Inflammatory macrophage treated with lipopolysaccharide for 4 hours (primary cell): ENCODE measurements around the gene PRKCSH.
"Not testable (repeated sequence)": the region's sequence is repeated elsewhere in the genome, so short reads cannot be mapped to it uniquely, and the experiment has no call there.

Experiments
- DNase-seq: peaks from one replicate; pipeline ENCODE4 v3.0.0-alpha.2; 2020

Gene PRKCSH

DNA sequence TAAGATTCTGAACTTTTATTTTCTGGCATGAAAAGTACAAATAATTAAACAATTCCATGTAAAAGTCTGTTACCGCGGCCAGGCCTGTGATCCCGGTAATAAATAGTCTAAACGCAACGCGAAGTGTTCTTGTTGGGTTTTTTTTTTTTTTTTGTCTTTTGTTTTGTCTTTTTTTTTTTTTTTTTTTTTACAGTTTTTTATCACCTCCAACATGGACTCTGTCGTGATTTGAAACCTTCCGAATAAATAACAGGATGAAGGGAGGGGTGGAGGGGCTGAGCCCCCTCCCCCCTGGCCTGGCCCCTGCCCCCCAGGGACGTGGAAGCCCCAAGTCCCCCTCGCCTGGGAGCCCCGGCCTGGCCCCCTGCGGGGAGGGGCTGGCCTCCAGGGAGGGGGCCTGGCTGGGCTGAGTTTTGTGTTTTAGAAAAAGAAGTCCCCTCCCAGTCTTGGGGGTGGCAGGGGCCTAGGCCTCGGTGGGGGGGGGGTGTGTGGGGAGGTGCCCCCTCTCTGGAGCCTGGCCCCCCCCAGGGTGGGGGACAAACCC lies 16.0 kb downstream of the PRKCSH start:
- no peak for DNase-seq

DNA sequence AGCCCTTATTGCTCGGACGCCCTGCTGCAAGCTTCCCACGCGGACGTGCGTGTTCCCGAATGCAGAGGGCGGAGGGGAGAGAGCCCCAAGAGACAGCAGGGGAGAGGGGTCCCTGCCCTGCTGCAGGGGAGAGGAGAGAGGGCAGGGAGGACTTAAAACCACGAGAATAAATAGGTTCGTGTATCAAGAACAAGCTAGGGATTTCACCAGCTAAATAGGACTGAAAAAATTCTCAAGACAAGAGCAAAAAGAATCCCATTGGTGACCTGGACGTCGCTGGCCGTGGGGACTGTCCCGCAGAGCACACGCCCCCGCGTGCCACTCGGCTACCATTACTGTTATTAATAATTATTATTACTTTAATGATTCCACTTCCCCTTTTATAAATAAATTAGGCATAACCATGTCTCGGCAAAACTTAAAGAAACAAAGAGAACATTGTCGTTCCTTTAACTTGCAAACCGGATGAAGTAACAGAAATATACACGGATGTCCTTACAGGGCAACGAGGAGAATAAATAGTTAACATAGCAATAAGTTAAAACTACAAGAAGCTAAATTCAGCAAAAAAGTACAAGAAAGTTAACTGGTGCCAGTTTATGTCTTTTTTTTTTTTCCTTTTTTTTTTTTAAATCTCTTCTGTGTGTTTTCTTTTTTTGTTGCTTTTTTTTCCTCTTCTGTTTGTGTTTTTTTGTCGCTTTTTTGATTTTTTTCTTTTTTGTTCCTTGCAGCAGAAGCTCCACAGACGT lies 16.6 kb downstream of the PRKCSH start:
- DNase-seq: no peak

DNA sequence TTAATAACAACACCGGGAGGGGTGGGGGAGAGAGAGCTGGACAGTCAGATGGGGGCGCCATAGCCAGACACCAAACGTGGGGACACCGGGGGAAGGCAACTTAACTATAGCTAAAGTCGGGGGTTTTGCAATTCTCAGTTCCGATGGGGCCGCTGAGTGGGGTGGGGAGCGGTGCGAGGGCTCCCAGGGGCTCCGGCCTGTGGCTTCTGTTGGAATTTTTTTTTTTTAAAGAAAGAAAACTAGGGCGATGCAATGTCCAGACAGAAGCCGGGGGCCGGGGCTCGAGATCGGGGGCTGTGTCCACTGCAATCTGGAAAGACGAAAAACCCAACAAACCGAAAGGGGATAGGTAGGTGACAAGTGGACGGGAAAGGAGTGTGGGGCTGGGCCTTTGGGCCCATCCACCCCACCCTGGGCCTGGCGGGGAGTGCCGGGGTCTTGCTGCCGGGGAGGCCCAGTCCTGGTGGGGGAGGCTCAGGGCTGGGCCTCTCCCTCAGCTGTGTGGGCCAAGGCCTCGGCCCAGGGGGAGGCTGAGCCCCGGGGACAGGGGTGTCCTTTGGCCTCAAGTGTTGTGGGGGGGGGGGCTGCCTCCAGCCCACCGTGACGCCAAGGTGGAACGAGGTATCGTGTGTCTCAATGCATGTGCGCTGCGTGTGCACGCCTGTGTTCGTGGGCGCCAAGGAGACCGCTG lies 17.3 kb downstream of the PRKCSH start:
- no peak for DNase-seq

DNA sequence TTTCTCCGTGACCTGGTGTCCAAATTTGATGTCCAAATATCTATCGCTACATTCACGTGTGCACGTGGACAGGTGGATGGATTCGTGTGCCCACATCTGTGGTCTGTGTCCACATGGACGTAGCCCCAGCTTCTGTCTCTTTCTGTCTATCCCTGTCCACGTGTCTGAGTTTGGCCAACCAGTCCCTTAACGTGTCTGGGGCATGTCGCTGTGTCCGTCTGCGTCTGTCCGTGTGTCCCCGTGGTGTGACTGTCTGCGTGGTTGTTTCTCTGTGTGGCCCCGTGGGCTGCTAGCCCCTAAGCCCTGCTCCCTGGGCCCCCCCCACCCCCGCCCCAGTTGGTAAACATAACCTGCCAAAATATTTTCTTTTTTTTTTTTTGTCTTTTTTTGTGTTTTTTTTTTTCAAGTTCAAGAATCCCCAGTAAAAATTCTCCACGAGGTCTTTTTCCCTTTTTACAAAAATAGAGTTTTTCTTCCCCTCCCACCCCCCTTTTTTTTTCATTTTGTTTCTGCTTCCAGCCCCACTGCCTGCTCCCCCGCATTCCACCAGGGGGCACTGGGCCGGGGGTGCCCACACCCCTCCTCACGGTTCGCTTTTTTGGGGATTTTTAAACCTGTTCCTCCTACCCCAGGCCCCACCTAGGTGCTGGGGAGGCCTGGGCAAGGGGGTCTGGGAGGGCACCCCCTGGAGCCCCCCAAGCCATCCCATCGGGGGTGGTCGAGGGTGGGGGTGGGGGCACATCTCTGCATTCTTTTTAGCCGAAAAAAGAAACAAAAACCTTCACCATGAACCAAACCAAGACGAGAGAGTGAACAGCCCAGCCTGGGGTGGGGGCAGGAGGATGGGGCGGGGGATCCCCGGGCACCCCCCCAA lies 18.3 kb downstream of the PRKCSH start:
- DNase-seq: no peak

DNA sequence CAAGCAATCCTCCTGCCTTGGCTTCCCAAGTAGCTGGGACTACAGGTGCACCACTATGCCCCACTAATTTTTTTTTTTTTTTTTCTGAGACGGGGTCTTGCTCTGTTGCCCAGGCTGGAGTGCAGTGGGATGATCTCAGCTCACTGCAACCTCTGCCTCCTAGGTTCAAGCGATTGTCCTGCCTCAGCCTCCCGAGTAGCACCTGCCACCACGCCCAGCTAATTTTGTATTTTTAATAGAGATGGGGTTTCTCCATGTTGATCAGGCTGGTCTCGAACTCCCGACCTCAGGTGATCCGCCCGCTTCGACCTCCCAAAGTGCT lies 19.8 kb downstream of the PRKCSH start:
- not testable (repeated sequence) for DNase-seq

DNA sequence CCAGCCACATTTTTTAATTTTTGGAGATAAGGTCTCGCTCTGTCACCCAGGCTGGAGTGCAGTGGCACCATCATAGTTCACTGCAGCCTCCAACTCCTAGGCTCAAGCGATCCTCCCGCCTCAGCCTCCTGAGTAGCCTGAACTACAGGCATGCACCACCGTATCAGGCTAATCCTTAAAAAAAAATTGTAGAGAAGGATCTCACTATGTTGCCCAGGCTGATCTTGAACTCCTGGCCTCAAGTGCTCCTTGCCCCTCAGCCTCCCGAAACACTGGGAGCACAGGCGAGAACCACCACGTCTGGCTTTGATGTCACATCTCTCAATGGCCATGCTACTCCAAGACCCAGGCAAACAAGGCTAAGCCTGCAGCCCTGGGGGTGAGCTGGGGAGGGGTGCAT lies 21.2 kb downstream of the PRKCSH start:
- DNase-seq: no peak

DNA sequence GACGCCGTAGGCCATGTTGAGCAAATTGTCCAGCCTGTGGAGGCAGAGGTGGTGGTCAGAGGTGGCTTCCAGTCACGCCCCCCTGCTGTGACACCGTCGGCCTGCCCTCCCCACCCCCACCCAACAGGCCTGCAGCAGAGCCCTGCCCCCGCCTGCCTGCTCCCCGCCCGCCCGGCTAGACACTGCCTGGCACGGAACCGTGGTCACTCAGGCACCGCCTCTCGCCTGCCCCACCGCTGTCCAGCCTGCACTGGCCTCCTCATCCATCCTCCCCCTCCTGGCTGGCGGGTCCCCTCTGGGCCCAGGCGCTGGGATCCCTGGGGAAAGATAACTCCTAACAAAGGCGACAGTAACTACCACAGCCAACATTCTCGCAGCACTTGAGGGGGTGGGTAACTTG lies 21.7 kb downstream of the PRKCSH start:
- DNase-seq: no peak

DNA sequence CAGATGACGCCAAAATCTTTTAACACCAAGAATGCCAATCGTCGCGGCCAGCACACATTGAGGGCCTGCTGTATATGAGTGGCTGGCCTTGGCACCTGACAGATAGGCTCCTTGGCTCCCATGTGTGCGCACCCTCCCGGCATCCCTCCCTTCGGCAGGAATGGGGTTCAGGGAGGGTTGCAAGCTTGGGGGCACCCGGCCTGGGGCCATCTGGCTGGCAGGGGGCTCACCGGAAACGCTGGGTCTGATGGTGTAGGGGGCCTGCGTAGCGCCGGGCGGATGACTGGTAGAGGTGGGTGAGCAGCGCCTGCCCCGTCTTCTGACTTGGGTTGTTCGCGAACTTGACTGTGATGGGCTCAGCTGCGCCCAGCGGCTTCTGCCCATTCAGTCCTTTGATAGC lies 22.4 kb downstream of the PRKCSH start:
- DNase-seq: no peak

DNA sequence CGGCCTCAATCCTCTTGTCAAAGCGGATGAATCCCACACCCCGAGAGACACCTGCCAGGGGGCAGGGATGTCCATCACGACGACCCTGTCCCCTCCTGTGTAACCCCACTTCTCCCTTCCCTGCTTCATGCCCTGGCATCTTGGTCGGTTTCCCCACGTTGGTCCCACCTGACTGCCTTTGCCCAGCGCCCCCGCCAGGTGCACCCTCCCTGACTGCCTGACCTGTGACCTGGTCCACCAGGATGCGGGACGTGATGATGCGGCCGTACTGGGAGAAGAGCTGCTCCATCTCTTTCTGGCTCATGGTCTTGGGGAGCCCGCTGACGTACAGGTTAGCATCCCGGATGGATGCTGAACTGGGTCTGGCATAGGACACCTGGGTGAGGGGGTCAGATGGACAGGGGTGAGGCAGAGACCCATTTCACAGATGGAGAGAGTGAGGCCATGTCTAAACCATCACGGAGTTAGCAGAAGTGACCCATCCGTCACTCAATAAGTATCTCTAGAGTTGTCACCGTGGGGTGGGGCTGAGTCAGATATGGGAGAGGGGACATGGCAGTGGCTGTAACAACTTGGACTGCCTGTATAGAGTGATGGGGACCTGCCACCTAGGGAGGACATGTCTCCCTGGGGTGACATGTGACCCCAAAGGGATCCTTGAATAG lies 22.9 kb downstream of the PRKCSH start:
- DNase-seq: no peak

DNA sequence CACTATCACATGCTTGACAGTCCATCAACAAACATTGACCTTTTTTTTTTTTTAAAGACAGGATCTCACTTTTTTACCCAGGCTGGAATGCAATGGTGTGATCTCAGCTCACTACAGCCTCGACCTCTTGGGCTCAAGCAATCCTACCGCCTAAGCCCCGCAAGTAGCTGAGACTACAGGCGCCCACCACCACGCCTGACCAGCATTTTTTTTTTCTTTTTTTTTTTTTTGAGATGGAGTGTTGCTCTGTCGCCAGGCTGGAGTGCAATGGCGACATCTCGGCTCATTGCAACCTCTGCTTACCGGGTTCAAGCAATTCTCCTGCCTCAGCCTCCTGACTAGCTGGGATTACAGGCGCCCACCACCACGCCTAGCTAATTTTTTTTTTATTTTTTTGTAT lies 23.5 kb downstream of the PRKCSH start:
- not testable (repeated sequence) for DNase-seq

DNA sequence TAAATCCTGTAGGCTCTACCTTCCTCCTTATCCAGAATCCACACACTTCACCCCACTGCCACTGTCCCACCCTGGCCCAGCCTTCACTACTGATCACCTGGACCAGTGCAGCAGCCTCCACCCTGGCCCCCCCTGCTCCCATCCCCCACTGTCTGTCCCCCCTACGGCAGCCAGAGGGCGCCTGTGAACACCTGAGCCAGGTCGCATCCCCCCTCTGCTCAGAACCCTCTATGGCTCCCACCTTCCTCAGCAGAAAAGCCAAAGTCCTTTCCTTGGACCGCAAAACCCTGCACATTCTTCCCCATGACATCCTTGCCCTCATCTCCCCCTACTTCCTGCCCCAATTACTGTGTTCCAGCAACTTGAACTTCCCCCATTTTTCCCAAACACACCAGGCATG lies 24.8 kb downstream of the PRKCSH start:
- no peak for DNase-seq

DNA sequence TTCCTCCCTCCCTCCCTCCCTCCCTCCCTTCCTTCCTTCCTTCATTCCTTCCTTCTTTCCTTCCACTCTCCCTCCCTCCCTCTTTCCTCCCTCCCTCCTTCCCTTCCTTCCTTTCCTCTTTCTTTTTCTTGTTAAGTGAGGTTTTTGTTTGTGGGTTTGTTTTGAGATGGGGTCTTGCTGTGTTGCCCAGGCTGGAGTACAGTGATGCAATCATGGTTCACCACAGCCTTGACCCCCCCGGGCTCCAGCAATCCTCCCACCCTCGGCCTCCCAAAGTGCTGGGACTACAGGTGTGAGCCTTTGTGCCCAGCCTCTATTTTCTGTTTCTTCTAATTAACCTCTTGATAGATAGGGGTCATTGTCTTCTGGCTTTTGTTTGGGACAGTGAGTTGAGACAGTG lies 26.0 kb downstream of the PRKCSH start:
- DNase-seq: no peak

DNA sequence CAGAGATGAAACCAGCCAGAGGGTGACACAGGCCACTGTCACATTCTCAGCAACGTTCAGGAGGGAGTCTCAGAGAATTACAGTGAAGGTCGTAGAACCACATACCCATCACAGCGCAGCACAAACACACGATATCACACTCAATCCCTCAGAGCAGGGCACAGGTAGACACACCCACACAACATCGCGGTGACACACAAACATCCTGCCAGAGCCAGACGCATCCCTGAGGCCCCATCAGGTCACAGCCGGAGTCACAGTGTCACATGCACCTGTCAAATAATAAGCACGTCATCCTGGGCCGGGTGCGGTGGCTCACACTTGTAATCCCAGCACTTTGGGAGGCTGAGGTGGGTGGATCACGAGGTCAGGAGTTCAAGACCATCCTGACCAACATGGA lies 28.0 kb downstream of the PRKCSH start:
- DNase-seq: no peak

DNA sequence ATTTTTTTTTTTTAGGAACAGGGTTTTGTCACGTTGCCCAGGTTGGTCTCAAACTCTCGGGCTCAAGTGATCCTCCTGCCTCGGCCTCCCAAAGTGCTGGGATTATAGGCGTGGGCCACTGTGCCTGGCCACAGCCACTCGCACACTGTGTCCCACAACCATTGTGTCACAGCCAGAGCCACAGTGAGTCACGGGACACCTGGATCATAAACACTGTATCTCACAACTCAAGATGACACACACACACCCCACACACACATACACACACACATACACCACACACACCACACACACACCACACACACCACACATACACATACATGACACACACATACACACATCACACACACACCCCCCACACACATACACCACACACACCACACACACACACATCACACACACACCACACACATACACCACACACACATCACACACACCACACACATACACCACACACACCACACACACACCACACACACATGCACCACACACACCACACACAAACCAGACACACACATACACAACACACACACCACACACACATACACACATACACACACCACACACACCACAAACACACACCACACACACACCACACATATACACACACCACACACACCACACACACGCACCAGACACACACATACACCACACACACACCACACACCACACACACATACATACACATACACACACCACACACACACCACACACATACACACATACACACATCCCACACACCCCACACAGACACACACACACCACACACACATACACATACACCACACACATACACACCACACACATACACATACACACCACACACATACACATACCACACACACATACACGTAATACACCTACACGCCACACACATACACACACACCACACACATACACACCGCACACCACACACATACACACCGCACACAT lies 29.2 kb downstream of the PRKCSH start:
- DNase-seq: no peak

DNA sequence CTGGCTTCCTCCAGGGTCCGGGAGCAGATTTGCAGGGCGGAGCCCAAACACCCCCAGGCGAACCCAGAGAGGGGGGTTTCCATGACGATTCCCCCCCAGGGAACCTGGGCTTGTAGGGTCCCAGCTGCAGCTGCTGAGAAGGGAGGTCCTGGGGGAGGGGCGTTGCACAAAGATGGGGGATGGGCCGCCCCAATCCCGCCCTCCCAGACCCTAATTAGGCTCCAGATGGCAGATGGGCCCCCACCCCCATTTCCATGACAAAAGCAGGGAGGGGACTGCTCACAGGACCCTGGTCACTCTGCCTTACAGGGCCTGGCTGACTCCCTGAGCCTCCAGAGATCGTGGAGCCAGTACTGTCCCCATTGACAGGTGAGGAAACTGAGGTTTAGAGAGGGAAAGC lies 30.2 kb downstream of the PRKCSH start:
- no peak for DNase-seq

DNA sequence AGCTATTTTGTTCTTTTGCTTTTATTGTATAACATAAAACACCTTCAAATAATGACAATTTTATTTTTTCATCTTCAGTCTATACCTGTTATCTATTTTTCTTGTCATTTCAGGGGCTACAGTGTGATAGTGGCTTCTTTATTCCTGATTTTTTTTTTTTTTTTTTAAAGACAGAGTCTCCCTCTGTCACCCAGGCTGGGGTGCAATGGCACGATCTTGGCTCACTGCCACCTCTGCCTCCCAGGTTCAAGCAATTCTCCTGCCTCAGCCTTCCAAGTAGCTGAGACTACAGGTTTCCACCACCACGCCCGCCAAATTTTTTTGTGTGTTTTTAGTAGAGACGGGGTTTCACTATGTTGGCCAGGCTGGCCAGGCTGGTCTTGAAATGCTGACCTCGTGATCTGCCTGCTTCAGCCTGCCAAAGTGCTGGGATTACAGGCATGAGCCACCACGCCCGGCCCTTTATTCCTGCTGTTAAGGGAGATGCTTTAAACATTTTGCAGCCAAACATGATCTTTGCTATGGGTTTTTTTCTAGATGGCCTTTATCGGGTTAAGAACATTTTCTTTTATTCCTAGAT lies 32.9 kb downstream of the PRKCSH start:
- not testable (repeated sequence) for DNase-seq

DNA sequence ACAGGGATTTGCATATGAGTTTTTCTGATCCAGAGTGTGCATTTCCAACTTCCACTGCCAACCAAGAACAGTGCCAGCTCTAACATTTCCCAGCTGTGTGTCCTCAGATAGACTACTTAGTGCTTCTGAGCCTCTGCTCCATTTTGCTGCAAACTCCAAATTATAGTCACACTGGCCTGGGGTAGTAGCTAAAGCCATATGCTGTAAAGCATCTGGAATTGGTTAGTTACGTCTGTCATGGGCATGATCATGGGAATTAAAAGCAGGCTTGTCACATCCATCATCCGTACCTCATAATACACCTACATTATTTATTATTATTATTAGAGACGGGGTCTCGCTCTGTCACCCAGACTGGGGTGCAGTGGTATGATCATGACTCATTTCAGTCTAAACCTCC lies 38.3 kb downstream of the PRKCSH start:
- no peak for DNase-seq

DNA sequence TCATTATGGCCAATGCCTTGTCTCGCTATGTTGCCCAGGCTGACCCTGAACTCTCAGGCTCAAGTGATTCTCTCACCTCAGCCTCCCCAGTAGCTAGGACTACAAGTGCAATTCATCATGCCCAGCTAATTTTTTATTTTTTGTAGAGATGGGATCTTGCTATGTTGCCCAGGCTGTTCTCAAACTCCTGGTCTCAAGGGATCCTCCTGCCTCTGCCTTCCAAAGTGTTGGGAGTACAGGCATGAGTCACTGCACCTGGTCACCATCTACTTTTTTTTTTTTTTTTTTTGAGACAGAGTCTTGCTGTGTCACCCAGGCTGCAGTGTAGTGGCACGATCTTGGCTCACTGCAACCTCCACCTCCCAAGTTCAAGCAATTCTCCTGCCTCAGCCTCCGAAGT lies 39.9 kb downstream of the PRKCSH start:
- not testable (repeated sequence) for DNase-seq

DNA sequence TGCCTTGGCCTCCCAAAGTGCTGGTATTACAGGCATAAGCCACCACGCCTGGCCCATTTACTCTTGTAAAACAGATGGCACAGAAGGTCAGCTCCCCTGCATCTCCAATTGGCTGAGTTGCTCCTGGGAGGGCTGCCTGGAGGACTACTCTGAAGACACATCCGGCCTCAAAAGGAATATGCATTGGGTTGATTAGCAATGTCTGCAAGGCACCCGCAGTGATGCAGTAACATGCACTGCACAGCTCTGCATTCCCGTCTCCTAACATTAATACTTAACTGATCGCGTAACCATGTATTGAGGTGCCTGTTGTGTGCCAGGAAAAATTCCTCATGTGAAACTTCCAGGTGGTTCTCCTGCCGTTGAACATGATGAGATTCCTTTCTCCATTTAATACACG lies 40.4 kb downstream of the PRKCSH start:
- DNase-seq: no peak

DNA sequence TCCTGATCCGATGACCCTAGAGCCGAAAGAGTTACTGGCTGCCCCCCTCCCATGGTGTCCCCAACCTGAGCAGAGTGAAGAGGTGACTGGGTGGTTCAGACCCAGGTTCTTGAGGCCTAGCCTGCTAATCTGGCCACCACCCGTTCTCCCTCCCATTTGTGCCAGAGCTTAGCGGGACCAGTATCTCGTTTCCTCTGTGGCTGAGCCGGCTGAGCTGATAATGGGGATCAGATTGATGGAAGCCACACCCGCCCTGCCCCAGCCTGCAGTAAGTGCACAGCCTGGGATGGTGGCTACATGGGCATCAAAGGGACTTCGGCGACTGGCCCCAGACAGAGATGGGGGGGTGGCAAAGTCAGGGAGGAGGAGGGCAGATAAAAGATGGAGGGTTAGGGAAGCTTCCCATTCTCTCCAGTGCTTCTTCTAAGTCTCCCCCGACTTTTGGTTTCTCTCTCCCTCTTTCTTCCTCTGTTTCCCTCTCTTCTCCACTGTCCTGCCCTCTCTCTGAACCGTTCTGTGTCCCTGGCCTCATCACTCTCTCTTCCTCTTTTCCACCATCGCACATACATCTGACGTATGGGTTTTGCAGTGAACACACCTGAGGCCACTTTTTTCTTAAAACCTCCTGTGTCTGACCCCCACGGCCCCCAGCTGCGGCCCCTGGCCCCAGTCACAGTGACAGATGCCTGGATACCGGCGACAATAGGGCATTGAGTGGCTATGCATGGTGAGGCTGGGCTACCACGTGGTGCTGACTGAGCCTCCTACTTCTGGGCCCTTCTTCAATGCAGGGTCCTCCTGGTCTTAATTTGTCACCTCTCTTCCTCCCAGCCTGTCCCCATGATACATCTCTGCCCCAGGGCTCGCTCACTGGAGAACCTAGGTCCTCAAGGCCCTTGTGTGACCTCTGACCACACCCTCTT lies 43.0 kb downstream of the PRKCSH start:
- peak; percentile 45 for DNase-seq
